ENCODE data around the gene SRM.
"Not testable (repeated sequence)": the region's sequence is repeated elsewhere in the genome, so short reads cannot be mapped to it uniquely, and the experiment has no call there.

Gene SRM

GRCh38 chr1:11052839-11053757 lies 6.7 kb downstream of the SRM start:
- no peak for FAIRE-seq
- no peak for TF ChIP-seq CTCF (IDR thresholded peaks at IDR 0.05; ENCODE audit: insufficient read depth, missing control alignments)
- no peak for DNase-seq (ENCODE audit: insufficient read length, low spot score)

GRCh38 chr1:11051781-11052511 lies 7.9 kb downstream of the SRM start:
- FAIRE-seq (no peak), DNase-seq (ENCODE audit: insufficient read length, low spot score) (no peak)
- no peak for TF ChIP-seq CTCF (IDR thresholded peaks at IDR 0.05; ENCODE audit: insufficient read depth, missing control alignments)

- FAIRE-seq; DNase-seq (ENCODE audit: insufficient read length, low spot score): not testable (repeated sequence)
These were observed 8.7 kb downstream of the SRM start for GRCh38 chr1:11051121-11051520.

GRCh38 chr1:11046625-11047365 lies 13.0 kb downstream of the SRM start, which contains the start of gene MASP2:
MASP2 (minus strand) TSS chr1:11047239; CDS start chr1:11047207, 32 bp downstream.
- DNase-seq (ENCODE audit: insufficient read length, low spot score) = no peak
- FAIRE-seq = no peak
- no peak for TF ChIP-seq CTCF (IDR thresholded peaks at IDR 0.05; ENCODE audit: insufficient read depth, missing control alignments)

- DNase-seq (ENCODE audit: insufficient read length, low spot score) (no peak), FAIRE-seq (no peak)
- TF ChIP-seq CTCF (IDR thresholded peaks at IDR 0.05; ENCODE audit: insufficient read depth, missing control alignments) = no peak
These were observed 13.6 kb downstream of the SRM start for GRCh38 chr1:11046270-11046566.

- no peak for TF ChIP-seq CTCF (IDR thresholded peaks at IDR 0.05; ENCODE audit: insufficient read depth, missing control alignments)
- FAIRE-seq (no peak), DNase-seq (ENCODE audit: insufficient read length, low spot score) (no peak)
These were observed 14.2 kb downstream of the SRM start for GRCh38 chr1:11045428-11046269.

Measured in D721Med (cell line).